22Rv1 (cell line): ENCODE results near the gene KAZN.

Experiments
- CTCF ChIP-seq: fragments of 450-650 bp; IDR thresholded peaks from 2 replicates; pipeline ENCODE4 v1.5.1; 2017; ENCODE audit warnings: mild to moderate bottlenecking
- ZFX ChIP-seq: fragments of 450-650 bp; IDR thresholded peaks from 2 replicates; pipeline ENCODE4 v1.6.1; 2017; ENCODE audit warnings: antibody characterized with exemption, borderline replicate concordance

DNA sequence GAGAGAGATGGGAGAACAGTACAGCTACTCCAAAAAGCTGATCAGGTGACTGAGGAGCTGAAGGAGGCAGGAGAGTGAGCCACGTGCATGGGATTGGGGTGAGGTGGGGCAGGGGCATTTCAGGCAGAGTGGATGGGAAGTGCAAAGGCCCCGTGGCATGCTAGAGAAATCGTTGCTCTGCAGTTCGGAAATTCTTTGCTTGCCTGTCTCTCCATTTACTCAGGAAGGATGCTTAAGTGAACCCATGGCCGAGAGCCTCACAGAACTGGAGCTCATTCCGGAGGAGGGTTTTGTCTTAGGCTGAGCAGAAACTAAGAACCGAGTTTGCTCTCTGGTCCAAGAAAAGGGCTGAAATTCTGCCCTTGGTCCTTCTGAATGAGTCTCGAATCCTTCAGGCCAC lies 415.3 kb downstream of the KAZN start:
- TF ChIP-seq CTCF (no peak), ZFX (no peak)
